Esophagus squamous epithelium (tissue), 4 donors: ENCODE data around the gene EPHA6.

ENCODE experiments used
- CTCF ChIP-seq, 6 experiments: fragments of 450-650 bp in 4 of 6; fragments of 200-600 bp in 2 of 6; sonication (generic) in 2 of 6; IDR thresholded peaks; one replicate each; pipeline ENCODE4 v1.5.1; 2016 to 2019; ENCODE audit warnings: antibody characterized with exemption in 6 of 6, mild to moderate bottlenecking in 4 of 6, moderate library complexity in 4 of 6
- POLR2A ChIP-seq, 4 donors: fragments of 450-650 bp; IDR thresholded peaks; one replicate each; pipeline ENCODE4 v1.6.1; 2017; ENCODE audit warnings: antibody characterized with exemption in 4 of 4, mild to moderate bottlenecking in 4 of 4, moderate library complexity in 3 of 4

GRCh38 chr3:96961576-96961975 lies 147.2 kb downstream of the EPHA6 start:
- no peak for TF ChIP-seq CTCF (IDR thresholded peaks at IDR 0.05)
- no peak for TF ChIP-seq POLR2A (IDR thresholded peaks at IDR 0.05)
